ENCODE data around the gene SLC35B2. TPM values are rescaled to one million over a fixed set of nuclear protein-coding genes. Genes with fewer than 3 reads are reported as not detected.

The SLC35B2 gene, protein sequence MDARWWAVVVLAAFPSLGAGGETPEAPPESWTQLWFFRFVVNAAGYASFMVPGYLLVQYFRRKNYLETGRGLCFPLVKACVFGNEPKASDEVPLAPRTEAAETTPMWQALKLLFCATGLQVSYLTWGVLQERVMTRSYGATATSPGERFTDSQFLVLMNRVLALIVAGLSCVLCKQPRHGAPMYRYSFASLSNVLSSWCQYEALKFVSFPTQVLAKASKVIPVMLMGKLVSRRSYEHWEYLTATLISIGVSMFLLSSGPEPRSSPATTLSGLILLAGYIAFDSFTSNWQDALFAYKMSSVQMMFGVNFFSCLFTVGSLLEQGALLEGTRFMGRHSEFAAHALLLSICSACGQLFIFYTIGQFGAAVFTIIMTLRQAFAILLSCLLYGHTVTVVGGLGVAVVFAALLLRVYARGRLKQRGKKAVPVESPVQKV
- polyA plus RNA-seq (2011; rRNA removed) (104 and 145 TPM in 2 replicates), polyA minus RNA-seq (2011; rRNA and poly(A)+ RNA removed) (36.7 and 58.8 TPM in 2 replicates)

DNA sequence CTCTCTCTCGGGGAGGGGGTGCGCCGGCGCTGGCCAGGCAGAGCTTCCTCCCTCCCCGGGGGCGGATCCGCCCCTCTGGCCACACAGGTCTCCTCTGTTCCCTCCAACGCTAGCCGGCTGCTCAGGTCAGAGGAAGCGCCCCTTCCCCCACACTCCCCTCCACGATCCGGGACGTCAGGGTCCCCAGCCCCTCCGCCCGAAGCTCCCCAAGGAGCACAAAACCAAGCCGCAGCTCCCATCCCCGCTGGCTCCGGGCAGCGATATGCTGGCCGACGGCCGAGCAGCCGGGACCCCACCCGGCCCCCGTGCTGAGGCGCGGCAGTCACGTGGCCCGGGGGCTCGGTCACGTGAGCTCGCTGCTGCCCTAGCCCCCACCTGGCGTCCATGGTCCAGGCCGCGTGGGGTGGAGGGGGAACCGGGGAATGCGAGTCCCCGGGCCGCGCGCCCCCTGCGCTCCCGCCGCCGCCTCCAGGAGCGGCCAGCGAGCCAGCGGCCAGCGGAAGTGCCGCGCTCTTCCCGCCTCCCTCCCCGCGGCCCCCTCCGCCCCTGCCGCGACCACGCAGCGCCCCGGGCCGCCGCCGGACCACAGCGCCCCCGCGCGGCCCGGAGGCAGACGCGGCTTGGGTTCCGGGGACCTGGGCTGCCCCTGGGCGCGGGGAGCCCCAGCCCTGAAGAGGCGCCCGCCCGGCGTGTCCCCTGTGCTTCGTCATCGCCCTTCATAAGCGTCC lies at the start of gene SLC35B2:
Gene SLC35B2 (minus strand): TSS at position 504 of the 728 bp plus-strand sequence. CDS start 118 bp downstream, at position 386.
- POLR2A ChIA-PET = interaction anchor here (0.8 to 2.3 kb wide), 2 partner anchors 10 to 11 kb away, joined by 3 to 18 read pairs; partner anchors contain the start of gene HSP90AB1
- CTCF ChIA-PET = interaction anchor here (0.6 to 4.1 kb wide), 19 partner anchors 10 to 161 kb away, joined by 3 to 27 read pairs (median 4); partner anchors contain the start of genes AARS2 and HSP90AB1
- TF ChIP-seq, protein P1, sequence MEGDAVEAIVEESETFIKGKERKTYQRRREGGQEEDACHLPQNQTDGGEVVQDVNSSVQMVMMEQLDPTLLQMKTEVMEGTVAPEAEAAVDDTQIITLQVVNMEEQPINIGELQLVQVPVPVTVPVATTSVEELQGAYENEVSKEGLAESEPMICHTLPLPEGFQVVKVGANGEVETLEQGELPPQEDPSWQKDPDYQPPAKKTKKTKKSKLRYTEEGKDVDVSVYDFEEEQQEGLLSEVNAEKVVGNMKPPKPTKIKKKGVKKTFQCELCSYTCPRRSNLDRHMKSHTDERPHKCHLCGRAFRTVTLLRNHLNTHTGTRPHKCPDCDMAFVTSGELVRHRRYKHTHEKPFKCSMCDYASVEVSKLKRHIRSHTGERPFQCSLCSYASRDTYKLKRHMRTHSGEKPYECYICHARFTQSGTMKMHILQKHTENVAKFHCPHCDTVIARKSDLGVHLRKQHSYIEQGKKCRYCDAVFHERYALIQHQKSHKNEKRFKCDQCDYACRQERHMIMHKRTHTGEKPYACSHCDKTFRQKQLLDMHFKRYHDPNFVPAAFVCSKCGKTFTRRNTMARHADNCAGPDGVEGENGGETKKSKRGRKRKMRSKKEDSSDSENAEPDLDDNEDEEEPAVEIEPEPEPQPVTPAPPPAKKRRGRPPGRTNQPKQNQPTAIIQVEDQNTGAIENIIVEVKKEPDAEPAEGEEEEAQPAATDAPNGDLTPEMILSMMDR (IDR thresholded peaks at IDR 0.05; ENCODE audit: insufficient read depth, low read depth, low read length) = peak; percentile 41
- Histone ChIP-seq H3K27me3 (ENCODE audit: control insufficient read depth, insufficient read depth, low read length) (no peaks in the 10 kb centered on the region), H3K36me3 (ENCODE audit: control insufficient read depth, insufficient read depth, low read length) (peaks cover 25% of the 10 kb centered on the region), H3K4me3 (ENCODE audit: low read depth, low read length) (peak within 1 kb of the TSS; percentile 81)
- no peak for DNase-seq (ENCODE audit: low read depth)

DNA sequence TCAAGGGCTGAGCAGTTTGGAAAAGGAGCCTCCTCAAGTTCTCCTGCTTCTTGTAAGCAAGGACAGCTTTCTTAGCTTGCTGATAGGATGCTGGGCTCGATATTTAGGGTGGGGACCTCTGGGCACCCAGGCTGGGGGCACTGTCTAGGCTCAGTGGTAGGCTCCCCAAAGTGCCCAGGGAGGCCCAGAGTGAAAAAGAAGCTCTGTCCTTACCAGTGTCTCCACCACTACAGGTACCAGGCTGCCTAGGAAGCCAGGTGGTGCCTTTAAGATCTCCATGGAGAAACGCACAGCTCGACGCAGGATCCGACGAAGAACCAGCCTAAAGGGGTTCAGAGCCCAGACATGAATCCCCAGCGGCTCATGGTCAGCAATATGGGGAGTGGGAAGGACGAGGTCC lies 49.4 kb upstream of the SLC35B2 start:
- no peak for DNase-seq (ENCODE audit: low read depth)
- no peak overlapping the region for H3K4me3 ChIP-seq (ENCODE audit: low read depth, low read length)
- ChIA-PET CTCF (interaction anchor here (0.8 to 5.5 kb wide), 2 partner anchors 8 to 39 kb away, joined by 3 to 38 read pairs; no protein-coding TSS in a partner anchor), POLR2A (no interaction called here)
- peaks cover 58% of the 10 kb centered on the region for H3K36me3 ChIP-seq (ENCODE audit: control insufficient read depth, insufficient read depth, low read length)
- H3K27me3 ChIP-seq (ENCODE audit: control insufficient read depth, insufficient read depth, low read length) = no peaks in the 10 kb centered on the region
- TF ChIP-seq, protein P1 (IDR thresholded peaks at IDR 0.05; ENCODE audit: insufficient read depth, low read depth, low read length) = no peak

DNA sequence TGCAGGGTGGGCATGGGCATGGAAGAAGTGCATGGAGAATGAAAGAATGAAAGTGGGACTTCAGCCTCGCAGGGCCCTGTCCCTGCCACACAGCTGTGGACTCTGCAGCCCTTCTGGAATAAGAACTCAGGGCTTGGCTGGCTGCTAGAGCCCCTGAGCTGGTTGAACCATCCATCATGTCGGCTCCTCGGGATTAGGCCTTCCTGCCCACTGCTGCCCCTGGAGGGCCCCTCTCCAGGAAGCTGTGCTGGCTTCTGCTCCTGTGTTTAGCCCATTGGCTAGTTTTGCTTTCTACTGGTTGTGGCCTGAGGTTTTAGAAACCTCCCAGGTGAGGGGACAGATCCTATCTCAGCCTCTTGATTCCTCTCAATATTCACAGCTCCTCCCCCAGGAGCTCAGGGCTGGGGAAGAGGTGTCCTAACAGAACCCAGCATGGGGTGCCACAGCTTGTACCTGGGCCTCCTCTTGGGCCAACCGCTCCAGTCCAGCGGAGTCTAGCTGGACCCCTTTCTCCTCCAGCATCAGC lies 47.9 kb upstream of the SLC35B2 start:
- DNase-seq (ENCODE audit: low read depth) = no peak
- TF ChIP-seq, protein P1 (IDR thresholded peaks at IDR 0.05; ENCODE audit: insufficient read depth, low read depth, low read length) = no peak
- H3K4me3 ChIP-seq (ENCODE audit: low read depth, low read length) = no peak overlapping the region
- H3K27me3 ChIP-seq (ENCODE audit: control insufficient read depth, insufficient read depth, low read length) = no peaks in the 10 kb centered on the region
- ChIA-PET POLR2A (no interaction called here), CTCF (interaction anchor here (0.6 to 5.8 kb wide), 18 partner anchors 8 to 141 kb away, joined by 3 to 47 read pairs (median 4); partner anchors contain the start of genes AARS2 and SPATS1)
- H3K36me3 ChIP-seq (ENCODE audit: control insufficient read depth, insufficient read depth, low read length) = peaks cover 51% of the 10 kb centered on the region

DNA sequence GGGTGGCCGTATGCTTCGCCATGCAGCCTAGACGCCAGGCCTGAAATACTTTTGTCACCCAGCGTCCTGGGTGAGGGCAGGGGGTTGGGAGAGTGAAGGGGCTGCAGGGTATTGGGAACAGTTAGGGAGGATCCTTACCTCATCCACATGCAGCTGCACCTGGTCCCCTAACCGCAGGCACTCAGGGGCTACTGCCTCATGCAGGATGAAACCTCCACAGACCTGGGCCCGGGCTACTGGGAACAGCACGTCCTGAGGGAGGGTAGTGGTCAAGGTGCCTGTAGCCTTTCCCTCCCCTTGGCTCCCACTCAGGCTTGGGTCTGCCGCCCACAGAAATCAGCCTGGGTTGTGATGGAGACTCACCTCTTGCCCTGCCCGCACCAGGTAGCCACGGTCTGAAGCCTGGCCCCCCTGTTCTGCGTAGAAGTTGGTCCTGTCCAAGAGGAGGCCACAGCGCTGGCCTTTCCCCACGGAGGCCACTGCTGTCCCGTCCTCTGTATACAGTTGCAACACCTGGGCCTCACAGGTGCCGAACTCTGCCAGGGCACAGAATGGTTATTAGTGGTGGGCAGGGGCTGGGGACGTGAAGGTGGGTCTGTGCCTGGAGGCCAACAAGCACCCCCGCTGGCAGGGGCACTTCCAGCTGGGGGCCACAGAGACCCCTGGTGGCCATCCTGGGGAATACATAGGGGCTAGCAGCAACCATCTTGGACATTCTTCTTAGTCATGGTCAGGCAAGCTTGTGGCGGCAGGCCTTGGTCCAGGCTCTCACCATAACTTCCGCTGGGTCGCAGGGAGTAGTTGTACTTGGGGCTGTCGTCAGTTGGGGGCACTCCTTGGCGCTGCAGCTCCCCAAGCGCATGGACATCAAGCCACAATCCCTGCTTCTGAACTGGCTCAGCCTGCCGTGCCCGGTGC lies 47.2 kb upstream of the SLC35B2 start:
- Histone ChIP-seq H3K36me3 (ENCODE audit: control insufficient read depth, insufficient read depth, low read length) (peaks cover 50% of the 10 kb centered on the region), H3K27me3 (ENCODE audit: control insufficient read depth, insufficient read depth, low read length) (no peaks in the 10 kb centered on the region), H3K4me3 (ENCODE audit: low read depth, low read length) (no peak overlapping the region)
- ChIA-PET CTCF (interaction anchor here (0.6 to 5.8 kb wide), 19 partner anchors 9 to 140 kb away, joined by 3 to 47 read pairs (median 4); partner anchors contain the start of genes AARS2 and SPATS1), POLR2A (no interaction called here)
- DNase-seq (ENCODE audit: low read depth) = no peak
- TF ChIP-seq, protein P1 (IDR thresholded peaks at IDR 0.05; ENCODE audit: insufficient read depth, low read depth, low read length) = peak; percentile 78
